ENCODE measurements around the gene TMEM132D.

TMEM132D gene

DNA sequence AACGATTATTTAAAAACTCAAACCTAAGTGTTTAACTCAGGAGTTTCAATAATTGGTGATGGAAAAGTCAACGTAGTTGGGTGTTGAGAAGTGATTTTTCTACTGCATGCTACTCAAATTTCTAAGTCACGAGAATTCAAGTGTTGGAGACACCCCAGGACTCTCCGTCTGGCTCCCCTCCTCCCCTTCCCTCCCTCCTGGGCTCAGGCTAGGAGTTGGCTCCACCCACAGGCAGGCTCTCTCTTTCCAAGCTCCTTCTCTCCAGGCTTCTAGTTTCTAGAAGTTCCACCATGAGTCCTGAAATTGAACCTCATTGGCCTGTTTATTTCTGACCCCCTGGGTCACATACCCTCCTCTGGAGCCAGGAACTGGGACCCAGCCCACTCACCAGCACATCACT, 73.0 kb downstream of the TMEM132D start:
- no peak for DNase-seq (ENCODE audit: extremely low read depth, insufficient read length)
- TF ChIP-seq CTCF (IDR thresholded peaks at IDR 0.05; ENCODE audit: insufficient read depth, low read length, poor library complexity, severe bottlenecking) = no peak
- Histone ChIP-seq H3K27me3 (replicated peaks; ENCODE audit: control insufficient read depth, insufficient read depth, low read length) (no peaks in the 10 kb centered on the region), H3K36me3 (ENCODE audit: control insufficient read depth, insufficient read depth, low read length) (no peaks in the 10 kb centered on the region), H3K4me3 (replicated peaks; ENCODE audit: low read depth, low read length) (no peak overlapping the region)

DNA sequence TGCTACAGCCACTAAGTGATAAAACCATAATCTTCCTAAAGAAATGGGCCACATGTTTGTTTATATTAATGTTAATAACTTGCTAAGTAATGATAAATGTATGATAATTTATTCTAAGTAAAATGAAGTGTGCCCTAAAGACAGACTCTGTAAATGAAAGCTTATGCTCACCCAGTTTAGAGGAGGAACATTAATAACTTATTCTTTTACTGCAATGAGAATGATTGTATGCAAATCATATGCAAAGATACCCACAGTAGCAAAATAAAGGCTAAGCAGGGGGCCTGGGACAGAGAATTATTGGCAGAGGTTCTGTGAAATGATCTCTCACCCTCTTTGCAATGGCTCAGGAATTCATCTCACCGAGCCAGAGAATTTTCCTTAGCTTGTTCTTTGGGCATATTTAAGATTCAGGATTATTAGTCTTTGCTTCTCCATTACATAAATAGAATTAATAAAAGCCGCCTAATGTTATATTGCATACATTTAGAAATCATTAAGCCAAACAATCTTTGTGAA, 75.9 kb downstream of the TMEM132D start:
- no peak for TF ChIP-seq CTCF (IDR thresholded peaks at IDR 0.05; ENCODE audit: insufficient read depth, low read length, poor library complexity, severe bottlenecking)
- no peak for DNase-seq (ENCODE audit: extremely low read depth, insufficient read length)
- no peaks in the 10 kb centered on the region for H3K27me3 ChIP-seq (replicated peaks; ENCODE audit: control insufficient read depth, insufficient read depth, low read length)
- no peak overlapping the region for H3K4me3 ChIP-seq (replicated peaks; ENCODE audit: low read depth, low read length)
- H3K36me3 ChIP-seq (ENCODE audit: control insufficient read depth, insufficient read depth, low read length) = no peaks in the 10 kb centered on the region

GRCh38 chr12:129827102-129827865, 76.5 kb downstream of the TMEM132D start:
- Histone ChIP-seq H3K36me3 (ENCODE audit: control insufficient read depth, insufficient read depth, low read length) (no peaks in the 10 kb centered on the region), H3K27me3 (replicated peaks; ENCODE audit: control insufficient read depth, insufficient read depth, low read length) (no peaks in the 10 kb centered on the region), H3K4me3 (replicated peaks; ENCODE audit: low read depth, low read length) (no peak overlapping the region)
- no peak for TF ChIP-seq CTCF (IDR thresholded peaks at IDR 0.05; ENCODE audit: insufficient read depth, low read length, poor library complexity, severe bottlenecking)
- DNase-seq (ENCODE audit: extremely low read depth, insufficient read length) = no peak

- Histone ChIP-seq H3K4me3 (replicated peaks; ENCODE audit: low read depth, low read length) (no peak overlapping the region), H3K27me3 (replicated peaks; ENCODE audit: control insufficient read depth, insufficient read depth, low read length) (no peaks in the 10 kb centered on the region), H3K36me3 (ENCODE audit: control insufficient read depth, insufficient read depth, low read length) (no peaks in the 10 kb centered on the region)
- no peak for TF ChIP-seq CTCF (IDR thresholded peaks at IDR 0.05; ENCODE audit: insufficient read depth, low read length, poor library complexity, severe bottlenecking)
- DNase-seq (ENCODE audit: extremely low read depth, insufficient read length) = no peak
These were observed 77.6 kb downstream of the TMEM132D start for GRCh38 chr12:129826273-129826672.

- no peak for TF ChIP-seq CTCF (IDR thresholded peaks at IDR 0.05; ENCODE audit: insufficient read depth, low read length, poor library complexity, severe bottlenecking)
- DNase-seq (ENCODE audit: extremely low read depth, insufficient read length) = no peak
- no peak overlapping the region for H3K4me3 ChIP-seq (replicated peaks; ENCODE audit: low read depth, low read length)
- no peaks in the 10 kb centered on the region for H3K36me3 ChIP-seq (ENCODE audit: control insufficient read depth, insufficient read depth, low read length)
- no peaks in the 10 kb centered on the region for H3K27me3 ChIP-seq (replicated peaks; ENCODE audit: control insufficient read depth, insufficient read depth, low read length)
These were observed 78.5 kb downstream of the TMEM132D start for GRCh38 chr12:129825316-129825715.

Measured in GM06990 (cell line).